SKM-1 (cell line): Measurements from ENCODE around the gene DDIAS.
"Not testable (repeated sequence)": the region's sequence is repeated elsewhere in the genome, so short reads cannot be mapped to it uniquely, and the experiment has no call there.

ENCODE experiments used
- DNase-seq: peaks from one replicate; lab custom pipeline; 2025; ENCODE audit not compliant: unreplicated experiment; lab: John Stamatoyannopoulos, UW

Gene DDIAS

DNA sequence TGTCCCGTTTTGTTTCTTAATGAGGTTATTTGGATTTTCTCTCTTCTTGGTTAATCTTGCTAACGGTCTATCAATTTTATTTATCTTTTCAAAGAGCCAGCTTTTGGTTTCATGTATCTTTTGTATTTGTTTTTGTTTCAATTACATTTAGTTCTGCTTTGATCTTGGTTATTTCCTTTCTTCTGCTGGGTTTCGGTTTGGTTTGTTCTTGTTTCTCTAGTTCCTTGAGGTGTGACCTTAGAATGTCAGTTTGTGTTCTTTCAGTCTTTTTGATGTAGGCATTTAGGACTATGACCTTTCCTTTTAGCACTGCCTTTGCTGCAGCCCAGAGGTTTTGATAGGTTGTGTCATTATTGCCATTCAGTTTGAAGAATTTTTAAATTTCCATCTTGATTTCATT is 18.7 kb downstream of the DDIAS start:
- not testable (repeated sequence) for DNase-seq

DNA sequence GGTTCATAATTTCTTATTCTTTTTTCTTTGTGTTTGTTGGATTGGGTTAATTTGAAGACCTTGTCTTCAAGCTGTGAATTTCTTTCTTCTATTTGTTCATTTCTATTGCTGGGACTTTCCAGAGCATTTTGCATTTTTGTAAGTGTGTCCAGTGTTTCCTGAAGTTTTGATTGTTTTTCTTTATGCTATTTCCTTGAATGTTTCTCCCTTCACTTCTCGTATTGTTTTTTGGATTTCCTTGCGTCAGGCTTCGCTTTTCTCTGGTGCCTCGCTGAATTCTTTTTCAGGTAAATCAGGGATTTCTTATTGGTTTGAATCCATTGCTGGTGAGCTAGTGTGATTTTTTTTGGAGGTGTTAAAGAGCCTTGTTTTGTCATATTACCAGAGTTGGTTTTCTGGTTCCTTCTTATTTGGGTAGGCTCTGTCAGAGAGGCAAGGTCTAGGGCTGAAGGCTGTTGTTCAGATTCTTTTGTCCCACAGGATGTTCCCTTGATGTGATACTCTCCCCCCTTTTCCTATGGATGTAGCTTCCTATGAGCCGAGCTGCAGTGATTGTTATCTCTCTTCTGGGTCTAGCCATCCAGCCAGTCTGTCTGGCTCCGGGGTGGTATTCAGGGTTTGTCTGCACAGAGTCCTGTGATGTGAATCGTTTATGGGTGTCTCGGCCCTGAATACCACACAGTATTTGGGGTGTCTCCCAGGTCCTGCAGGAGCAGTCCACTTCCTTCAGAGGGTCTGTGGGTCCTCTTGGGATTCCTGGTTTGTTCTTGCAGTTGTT is 21.0 kb downstream of the DDIAS start:
- not testable (repeated sequence) for DNase-seq

- no peak for DNase-seq
These were observed 23.1 kb downstream of the DDIAS start for GRCh38 chr11:82924522-82925224.

- DNase-seq, result peak; percentile 64
These were observed 25.8 kb downstream of the DDIAS start for GRCh38 chr11:82927264-82927880.

DNA sequence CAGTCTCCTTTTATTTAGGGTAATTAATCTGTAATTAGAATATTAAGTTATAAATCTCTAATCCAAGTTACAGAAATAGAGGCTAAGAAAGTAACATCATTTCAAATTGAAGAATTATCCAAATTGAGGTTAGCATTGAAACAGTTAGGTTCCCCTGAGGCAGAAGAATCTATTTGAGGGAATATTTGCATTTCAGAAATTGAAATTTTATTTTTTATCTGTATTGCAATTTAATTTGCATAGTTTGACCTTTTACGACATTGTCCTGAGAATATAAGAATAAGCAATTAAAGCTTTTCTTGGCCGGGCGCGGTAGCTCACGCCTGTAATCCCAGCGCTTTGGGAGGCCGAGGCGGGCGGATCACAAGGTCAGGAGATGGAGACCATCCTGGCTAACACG is 27.6 kb downstream of the DDIAS start:
- DNase-seq, result no peak

GRCh38 chr11:82930229-82930628 is 28.7 kb downstream of the DDIAS start:
- no peak for DNase-seq

- no peak for DNase-seq
These were observed 29.2 kb downstream of the DDIAS start for GRCh38 chr11:82930734-82931133.

DNA sequence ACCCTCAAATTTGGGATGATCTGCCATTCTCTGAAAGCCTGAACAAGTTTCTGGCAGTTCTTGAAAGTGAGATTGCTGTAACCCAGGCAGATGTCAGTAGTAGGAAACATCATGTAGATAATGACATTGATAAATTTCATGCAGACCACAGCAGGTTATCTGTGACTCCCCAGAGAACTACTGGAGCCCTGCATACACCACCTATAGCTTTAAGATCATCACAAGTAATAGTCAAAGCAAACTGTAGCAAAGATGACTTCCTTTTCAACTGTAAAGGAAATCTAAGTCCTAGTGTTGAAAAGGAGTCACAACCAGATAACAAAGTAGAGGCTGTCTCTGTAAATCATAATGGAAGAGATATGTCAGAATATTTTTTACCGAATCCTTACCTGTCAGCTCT is 31.0 kb downstream of the DDIAS start:
- no peak for DNase-seq

GRCh38 chr11:82936261-82936660 is 34.7 kb downstream of the DDIAS start:
- DNase-seq, result no peak

GRCh38 chr11:82937554-82937953 is 36.0 kb downstream of the DDIAS start:
- DNase-seq, result no peak

DNA sequence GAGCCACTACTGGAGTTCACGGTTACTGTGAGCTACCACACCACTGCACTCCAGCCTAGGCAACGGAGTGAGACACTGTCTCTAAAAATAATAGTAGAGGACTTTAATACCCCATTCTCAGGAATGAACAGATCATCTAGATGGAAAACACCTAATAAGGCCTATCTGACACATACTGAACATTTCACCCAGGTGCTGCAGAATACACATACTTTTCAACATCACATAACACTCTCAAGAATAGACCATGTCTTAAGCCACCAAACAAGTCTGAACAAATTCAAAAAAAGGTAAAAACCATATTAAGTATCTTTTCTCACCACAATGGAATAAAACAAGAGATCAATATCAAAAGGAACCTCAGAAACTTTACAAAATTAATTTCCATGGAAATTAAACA is 37.9 kb downstream of the DDIAS start:
- no peak for DNase-seq

DNA sequence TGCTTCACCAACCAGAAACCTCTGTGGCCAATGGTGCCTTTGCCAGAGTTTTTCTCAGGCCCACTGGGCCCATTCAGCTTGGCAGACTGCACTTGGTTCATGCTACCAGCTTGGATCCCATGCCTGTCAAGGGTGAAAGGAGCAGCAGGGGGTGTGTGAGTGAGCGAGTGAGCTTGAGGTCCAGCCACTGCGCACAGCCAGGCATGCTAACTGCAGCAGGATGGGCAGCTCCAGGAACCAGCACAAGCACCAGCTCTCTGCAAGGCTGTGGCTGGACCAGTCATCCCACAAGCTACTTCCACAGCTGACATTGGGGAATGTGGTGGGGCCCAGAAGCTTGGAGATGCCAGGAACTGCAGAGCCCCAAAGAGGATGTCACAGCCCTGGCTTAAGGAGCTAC is 40.8 kb downstream of the DDIAS start:
- DNase-seq, result no peak

GRCh38 chr11:82943430-82943829 is 41.9 kb downstream of the DDIAS start:
- DNase-seq, result not testable (repeated sequence)

GRCh38 chr11:82944198-82944597 is 42.7 kb downstream of the DDIAS start:
- DNase-seq, result no peak

DNA sequence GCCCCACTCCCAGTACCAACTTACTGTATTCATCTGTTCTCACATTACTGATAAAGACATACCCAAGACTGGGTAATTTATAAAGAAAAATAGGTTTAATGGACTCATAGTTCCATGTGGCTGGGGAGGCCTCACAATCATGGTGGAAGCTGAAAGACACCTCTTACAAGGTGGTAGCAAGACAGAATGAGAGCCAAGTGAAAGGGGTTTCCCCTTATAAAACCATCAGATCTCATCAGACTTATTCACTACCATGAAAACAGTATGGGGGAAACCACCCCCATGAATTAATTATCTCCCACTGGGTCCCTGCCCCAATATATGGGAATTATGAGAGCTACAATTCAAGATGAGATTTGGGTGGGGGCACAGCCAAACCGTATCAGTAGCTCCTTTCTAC is 43.5 kb downstream of the DDIAS start:
- not testable (repeated sequence) for DNase-seq

GRCh38 chr11:82945682-82946081 is 44.1 kb downstream of the DDIAS start:
- DNase-seq, result no peak

DNA sequence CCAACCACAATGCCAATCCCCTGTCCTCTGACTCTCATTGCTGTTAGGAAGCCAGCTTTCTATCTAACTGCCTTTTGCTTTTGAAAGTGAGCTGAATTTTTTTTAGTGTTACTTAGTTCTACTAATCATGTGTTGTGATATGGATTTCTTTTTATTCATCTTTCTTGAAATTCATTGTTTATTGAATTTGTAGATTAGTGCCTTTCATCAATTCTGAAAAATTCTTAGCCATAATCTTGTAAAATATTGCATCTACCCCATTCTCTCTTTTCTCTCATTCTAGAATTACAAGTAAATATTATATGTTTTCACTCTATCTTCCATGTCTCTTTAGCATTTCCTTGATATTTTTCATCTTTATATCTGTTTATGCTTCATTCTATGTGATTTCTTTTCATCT is 47.8 kb downstream of the DDIAS start:
- DNase-seq, result no peak

- not testable (repeated sequence) for DNase-seq
These were observed 49.0 kb downstream of the DDIAS start for GRCh38 chr11:82950502-82950901.

DNA sequence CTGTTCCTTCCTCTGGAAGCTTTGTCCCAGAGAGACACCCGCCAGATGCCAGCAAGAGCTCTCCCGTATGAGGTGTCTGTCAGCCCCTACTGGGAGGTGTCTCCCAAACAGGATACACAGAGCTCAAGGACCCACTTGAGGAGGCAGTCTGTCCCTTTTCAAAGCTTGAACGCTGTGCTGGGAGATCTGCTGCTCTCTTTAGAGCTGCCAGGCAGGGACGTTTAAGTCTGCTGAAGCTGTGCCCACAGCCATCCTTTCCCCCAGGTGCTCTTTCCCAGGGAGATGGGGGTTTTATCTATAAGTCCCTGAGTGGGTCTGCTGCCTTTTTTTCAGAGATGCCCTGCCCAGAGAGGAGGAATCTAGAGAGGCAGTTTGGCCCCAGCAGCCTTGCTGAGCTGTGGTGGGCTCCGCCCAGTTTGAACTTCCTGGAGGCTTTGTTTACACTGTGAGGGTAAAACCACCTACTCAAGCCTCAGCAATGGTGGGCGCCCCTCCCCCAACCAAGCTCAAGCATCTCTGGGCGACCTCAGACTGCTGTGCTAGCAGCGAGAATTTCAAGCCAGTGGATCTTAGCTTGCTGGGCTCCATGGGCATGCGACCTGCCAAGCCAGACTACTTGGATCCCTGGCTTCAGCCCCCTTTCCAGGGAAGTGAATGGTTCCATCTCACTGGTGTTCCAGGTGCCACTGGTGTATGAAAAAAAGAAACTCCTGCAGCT is 54.4 kb downstream of the DDIAS start:
- DNase-seq, result not testable (repeated sequence)

GRCh38 chr11:82959987-82960778 is 58.6 kb downstream of the DDIAS start:
- DNase-seq, result no peak

- no peak for DNase-seq
These were observed 59.2 kb downstream of the DDIAS start for GRCh38 chr11:82960779-82961143.
